Pancreas (tissue), 10 donors: Measurements from ENCODE around the gene KCNC3. TPM values are rescaled to one million over a fixed set of nuclear protein-coding genes. Genes with fewer than 3 reads are reported as not detected.
A peak's percentile ranks its signal among the peaks of the same experiment; 100 is the strongest.

Experiments used
- ATAC-seq, 4 donors: fragments of 200-7000 bp; cut with Tn5 transposase; one replicate each; pipeline versions ENCODE4 v1.8.0 to v1.9.1; 2020; ENCODE audit warnings: mild to moderate bottlenecking in 4 of 4, moderate library complexity in 4 of 4
- DNase-seq, 6 donors: peaks; one replicate each; pipeline ENCODE4 v3.0.0-alpha.2; 2020
- FAIRE-seq: peaks from 2 replicates; lab custom pipeline; 2012; peaks lifted over from hg19 to GRCh38; lab: Jason Lieb, UNC
- H3K27ac ChIP-seq, 4 donors: fragments of 200-600 bp; sonication (generic); 1 replicate in 3 of 4; 2 replicates in 1 of 4; pipeline versions ENCODE4 v1.5.0 to v1.8.0; 2020
- H3K27me3 ChIP-seq, 4 donors: fragments of 200-600 bp; one replicate each; pipeline ENCODE4 v1.8.0; 2021
- H3K36me3 ChIP-seq, 3 donors: fragments of 200-600 bp; sonication (generic) in 1 of 3; one replicate each; pipeline versions ENCODE4 v1.5.0 to v1.8.0; 2020 to 2021
- H3K4me1 ChIP-seq, 3 donors: fragments of 200-600 bp; one replicate each; pipeline ENCODE4 v1.8.0; 2021
- H3K4me3 ChIP-seq, 4 donors: fragments of 200-600 bp; sonication (generic) in 2 of 4; one replicate each; pipeline versions ENCODE4 v1.5.0 to v1.8.0; 2020 to 2021
- H3K9me3 ChIP-seq, 4 donors: fragments of 200-600 bp; one replicate each; pipeline ENCODE4 v1.8.0; 2021
- WGBS, 2 donors: extraction: QIAGEN DNeasy Blood & Tissue Kit; methylation state at CpG; one replicate each; pipeline ENCODE4 v1.1.7; 2013; 5-methylcytosine and 5-hydroxymethylcytosine counted together
- intact Hi-C, 3 donors: fragments of 100-400 bp; cut with DNase I; formaldehyde crosslinking; loops; one replicate each; pipeline versions ENCODE4 v1.11.1 to v1.14.2; 2022
- polyA plus RNA-seq, 2 donors: library from polyadenylated mRNA; stranded (reverse); fragments of 200-250 nt; gene quantifications; one replicate each; pipeline ENCODE4 v1.2.3, GENCODE V29; 2013
- total RNA-seq, 6 donors: library from RNA; stranded (reverse); fragmentation: NEBNext Ultra II Directional in 4 of 6; extraction: Animal tissue kit (Norgen Biotek cat#: 25700) in 4 of 6; gene quantifications; one replicate each; pipeline versions ENCODE4 v1.2.1 to v1.2.4, GENCODE V29; 2021 to 2023
- TF ChIP-seq, protein P1 (sequence below), 4 donors: fragments of 200-600 bp; sonication (generic) in 3 of 4; IDR thresholded peaks; one replicate each; pipeline versions ENCODE4 v1.5.0 to v1.8.0; 2021; ENCODE audit warnings: antibody characterized with exemption in 4 of 4
- donor health status: healthy with polysubstance abuse.
- donor health status: DM: no; HTN: no; CAD: no; lungs with moderate emphysema.
- donor health status: DM: no; HTN: no; CAD: no.
- donor health status: control.
- donor health status: control.
- donor health status: Bipolar disorder and iron deficiency.
- donor health status: DM: yes; HTN: yes; CAD: no.
- donor health status: DM: no; HTN: no; CAD: no.
- donor health status: DM: no; HTN: no; CAD: no.
- donor health status: DM: yes; HTN: yes; CAD: no.

KCNC3 gene
- total and polyA plus RNA-seq, 8 donors, result 2.4 to 7.1 (median 3.6) TPM

DNA sequence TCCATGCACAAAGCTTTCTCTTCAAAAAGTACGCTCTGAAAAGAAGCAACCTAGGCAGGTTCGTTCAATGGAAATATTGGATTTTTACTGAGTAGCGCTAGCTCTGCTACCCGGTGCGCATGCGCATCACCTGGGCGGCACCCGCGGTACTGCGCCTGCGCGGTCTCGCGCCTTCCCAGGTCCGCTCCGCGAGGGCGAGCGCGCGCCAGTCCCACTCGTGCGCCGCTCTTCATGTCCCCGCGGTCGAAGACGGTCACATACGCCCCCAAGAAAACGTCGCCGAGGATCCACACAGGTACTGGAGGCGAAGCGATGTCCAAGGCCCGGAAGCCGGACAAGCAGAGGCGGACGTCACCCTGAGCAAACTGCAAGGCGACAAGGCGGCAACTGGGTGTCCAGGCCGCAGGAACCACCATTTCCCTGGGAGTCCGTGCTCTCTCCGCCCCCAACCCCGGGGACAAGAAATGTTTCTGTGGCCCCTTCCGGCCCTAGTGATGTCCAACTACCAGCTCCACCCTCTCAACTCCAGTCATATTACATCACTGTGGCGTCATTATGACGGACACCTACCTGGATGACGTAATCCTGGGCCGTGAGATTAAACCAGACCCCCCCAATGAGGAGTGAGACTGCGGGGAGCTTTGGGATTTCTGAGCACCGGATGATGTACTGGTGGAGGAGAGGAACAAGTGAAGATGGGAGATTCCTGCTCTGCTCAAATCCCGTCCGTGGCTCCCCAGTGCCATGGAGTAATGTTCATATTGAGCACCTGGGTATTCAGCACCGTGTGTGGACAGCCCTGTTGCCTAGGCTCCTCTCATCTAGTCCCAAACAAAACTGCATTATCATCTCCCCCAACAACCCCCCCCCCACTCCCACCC, 4.8 kb upstream of the KCNC3 start:
- TF ChIP-seq, protein P1, sequence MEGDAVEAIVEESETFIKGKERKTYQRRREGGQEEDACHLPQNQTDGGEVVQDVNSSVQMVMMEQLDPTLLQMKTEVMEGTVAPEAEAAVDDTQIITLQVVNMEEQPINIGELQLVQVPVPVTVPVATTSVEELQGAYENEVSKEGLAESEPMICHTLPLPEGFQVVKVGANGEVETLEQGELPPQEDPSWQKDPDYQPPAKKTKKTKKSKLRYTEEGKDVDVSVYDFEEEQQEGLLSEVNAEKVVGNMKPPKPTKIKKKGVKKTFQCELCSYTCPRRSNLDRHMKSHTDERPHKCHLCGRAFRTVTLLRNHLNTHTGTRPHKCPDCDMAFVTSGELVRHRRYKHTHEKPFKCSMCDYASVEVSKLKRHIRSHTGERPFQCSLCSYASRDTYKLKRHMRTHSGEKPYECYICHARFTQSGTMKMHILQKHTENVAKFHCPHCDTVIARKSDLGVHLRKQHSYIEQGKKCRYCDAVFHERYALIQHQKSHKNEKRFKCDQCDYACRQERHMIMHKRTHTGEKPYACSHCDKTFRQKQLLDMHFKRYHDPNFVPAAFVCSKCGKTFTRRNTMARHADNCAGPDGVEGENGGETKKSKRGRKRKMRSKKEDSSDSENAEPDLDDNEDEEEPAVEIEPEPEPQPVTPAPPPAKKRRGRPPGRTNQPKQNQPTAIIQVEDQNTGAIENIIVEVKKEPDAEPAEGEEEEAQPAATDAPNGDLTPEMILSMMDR (IDR thresholded peaks at IDR 0.05), result no peak
- FAIRE-seq (no peak), DNase-seq (peak; percentile 73 to 96 (median 88)), ATAC-seq (peak; percentile 21 to 56 (median 50))
- Histone ChIP-seq H3K4me1 (peaks cover 4 to 20% (median 7%) of the 10 kb centered on the region in 3 donors), H3K4me3 (peak overlapping the region; percentile 15 to 58 (median 54)), H3K36me3 (no peaks in the 10 kb centered on the region), H3K27ac (peak overlapping the region; percentile 26 to 81 (median 74)), H3K9me3 (no peaks in the 10 kb centered on the region), H3K27me3 (no peaks in the 10 kb centered on the region)
- intact Hi-C loops, result no loop called here
- WGBS, 2 donors, result 9% methylated on average over 54 of the region's 54 CpGs

DNA sequence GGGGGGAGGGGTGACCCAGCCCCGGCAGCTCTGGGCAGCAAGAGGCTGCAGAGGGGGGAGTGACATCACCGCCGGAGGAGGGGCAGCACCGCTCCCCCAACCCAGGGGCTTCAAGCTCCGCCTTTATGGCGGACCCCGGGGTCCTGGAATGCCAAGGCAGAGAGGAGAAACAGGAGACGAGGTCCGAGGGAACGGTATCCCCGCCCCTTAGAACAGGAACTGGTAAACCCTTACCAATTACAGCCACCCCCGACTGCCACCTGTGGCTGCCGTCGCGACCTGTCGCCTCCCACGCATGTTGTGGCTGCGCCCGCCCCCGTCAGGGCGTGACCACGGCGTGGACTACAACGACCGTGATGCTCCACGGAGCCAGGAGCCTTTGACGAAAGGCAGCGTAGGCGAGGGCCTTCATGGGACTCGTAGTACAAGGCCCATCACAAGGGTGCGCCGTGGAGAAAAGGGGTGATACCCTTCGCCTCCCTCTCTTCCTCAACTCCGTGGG, 4.1 kb upstream of the KCNC3 start:
- intact Hi-C loops, result no loop called here
- 1% methylated on average over 29 to 34 of the region's 34 CpGs for WGBS, 2 donors
- Histone ChIP-seq H3K27ac (peak overlapping the region; percentile 26 to 81 (median 74)), H3K27me3 (no peaks in the 10 kb centered on the region), H3K36me3 (no peaks in the 10 kb centered on the region), H3K4me3 (peak overlapping the region; percentile 15 to 58 (median 54)), H3K4me1 (peaks cover 4 to 20% (median 7%) of the 10 kb centered on the region in 3 donors), H3K9me3 (no peaks in the 10 kb centered on the region)
- FAIRE-seq, result no peak
- TF ChIP-seq, protein P1 (IDR thresholded peaks at IDR 0.05), result no peak
- DNase-seq, result peak; percentile 89 to 98 (median 93)
- ATAC-seq, result peak; percentile 54 to 79 (median 70)

DNA sequence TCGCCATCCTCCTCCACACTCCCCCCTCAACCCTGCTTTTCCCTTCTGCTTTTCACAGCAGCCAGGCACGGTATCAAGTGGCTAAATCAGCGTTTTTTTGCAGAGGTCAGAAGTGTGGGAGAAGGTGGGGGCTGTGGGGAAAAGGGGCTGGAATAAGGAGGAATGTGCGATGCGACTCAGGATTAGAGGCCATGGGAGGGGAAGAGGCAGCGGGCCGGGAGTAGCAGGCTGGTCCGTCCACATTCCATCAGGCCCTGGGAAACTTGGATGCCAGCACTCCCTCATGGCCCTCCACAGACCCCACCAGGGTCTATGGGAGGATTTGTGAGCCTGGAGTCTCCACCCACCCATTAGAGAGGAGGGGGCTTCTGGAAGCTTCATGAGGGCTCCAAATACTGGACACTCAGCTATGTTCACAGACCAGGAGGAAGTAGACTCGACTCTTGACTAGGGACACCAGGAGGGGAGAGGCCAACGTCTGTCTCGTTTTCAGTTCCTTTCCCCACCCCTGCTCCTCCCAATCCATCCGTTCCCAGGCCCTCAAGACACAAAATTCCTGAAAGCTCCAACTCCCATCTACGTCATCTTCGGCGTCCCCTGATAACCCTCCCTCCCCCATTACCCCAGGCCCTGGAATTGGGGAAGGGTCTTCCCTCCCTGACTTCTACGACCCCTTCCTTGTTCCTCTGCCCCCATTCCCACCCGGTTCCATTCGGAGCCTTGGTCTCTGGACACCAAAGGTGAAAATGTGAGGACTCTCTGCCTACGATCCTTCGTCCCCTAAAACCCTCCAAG, 3.3 kb upstream of the KCNC3 start:
- peak overlapping the region; percentile 26 to 81 (median 74) for H3K27ac ChIP-seq
- FAIRE-seq (no peak), ATAC-seq (no peak), DNase-seq (peak in 4 of 6 donors; percentile 36 to 48 (median 46))
- H3K4me3 ChIP-seq, result peak overlapping the region; percentile 15 to 58 (median 54)
- no peaks in the 10 kb centered on the region for H3K9me3 ChIP-seq
- WGBS, 2 donors, result 17 to 19% methylated on average over 20 of the region's 20 CpGs
- H3K27me3 ChIP-seq, result no peaks in the 10 kb centered on the region
- no peaks in the 10 kb centered on the region for H3K36me3 ChIP-seq
- intact Hi-C loops, result no loop called here
- TF ChIP-seq, protein P1 (IDR thresholded peaks at IDR 0.05), result no peak
- H3K4me1 ChIP-seq, result peaks cover 4 to 24% (median 7%) of the 10 kb centered on the region in 3 donors

DNA sequence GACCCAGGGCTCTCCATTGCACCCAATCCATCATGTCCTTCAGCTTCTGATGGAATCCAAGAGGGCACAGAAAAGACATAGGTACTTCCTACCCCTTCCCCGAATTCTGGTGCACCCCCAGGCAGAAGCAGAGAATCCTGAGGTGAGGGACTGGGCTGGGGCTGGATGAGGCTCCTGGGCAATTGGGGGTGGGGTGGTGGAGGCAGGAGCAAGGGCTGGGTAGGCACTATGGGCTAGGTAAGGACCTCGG, 2.7 kb upstream of the KCNC3 start:
- no peak for FAIRE-seq
- WGBS, 2 donors, result 21 to 33% methylated on average over 2 of the region's 2 CpGs
- TF ChIP-seq, protein P1 (IDR thresholded peaks at IDR 0.05), result no peak

More for the DNA sequence above, 2.7 kb upstream of the KCNC3 start:
- Histone ChIP-seq H3K4me1 (peaks cover 4 to 24% (median 7%) of the 10 kb centered on the region in 3 donors), H3K4me3 (peak overlapping the region in 1 of 4 donors; percentile 54), H3K27me3 (no peaks in the 10 kb centered on the region), H3K27ac (no peak overlapping the region), H3K36me3 (no peaks in the 10 kb centered on the region), H3K9me3 (no peaks in the 10 kb centered on the region)
- intact Hi-C loops, result no loop called here
- DNase-seq, result peak in 1 of 6 donors; percentile 40
- no peak for ATAC-seq
